ENCODE data around the gene PRKN.

The PRKN gene

DNA sequence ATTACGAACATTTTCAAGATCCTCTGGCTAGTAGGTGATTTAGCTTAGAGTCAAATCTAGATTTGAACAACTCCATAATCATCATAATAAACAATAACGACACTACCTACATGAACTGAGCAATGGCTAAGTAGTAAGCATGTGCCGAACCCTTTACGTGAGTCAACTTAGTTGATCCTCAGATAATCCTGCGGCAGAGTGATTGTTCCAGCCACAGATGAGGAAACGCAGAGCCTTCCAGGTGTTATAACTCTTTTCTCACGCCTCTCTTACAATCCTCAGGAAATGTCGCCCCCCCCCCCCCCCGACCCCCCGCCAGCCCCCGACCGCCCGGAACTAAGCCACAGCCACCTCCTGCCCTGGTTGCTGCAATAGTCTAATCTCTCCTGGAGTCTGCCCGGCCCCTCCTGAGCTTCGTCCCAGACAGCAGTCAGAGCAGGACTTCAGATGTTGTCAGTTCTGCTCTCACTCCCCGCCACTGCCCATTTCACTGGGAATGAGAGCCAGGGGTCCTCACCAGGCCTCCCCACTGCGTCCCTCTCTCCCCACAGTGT, 1312.2 kb downstream of the PRKN start:
- no peak for DNase-seq (ENCODE audit: low read depth)

GRCh38 chr6:161414707-161415106, 1312.9 kb downstream of the PRKN start:
- DNase-seq (ENCODE audit: low read depth) = no peak

GRCh38 chr6:161414180-161414579, 1313.4 kb downstream of the PRKN start:
- DNase-seq (ENCODE audit: low read depth) = no peak

GRCh38 chr6:161413355-161413771, 1314.2 kb downstream of the PRKN start:
- DNase-seq (ENCODE audit: low read depth) = no peak

- no peak for DNase-seq (ENCODE audit: low read depth)
Measured at GRCh38 chr6:161412795-161413194, 1314.8 kb downstream of the PRKN start.

DNA sequence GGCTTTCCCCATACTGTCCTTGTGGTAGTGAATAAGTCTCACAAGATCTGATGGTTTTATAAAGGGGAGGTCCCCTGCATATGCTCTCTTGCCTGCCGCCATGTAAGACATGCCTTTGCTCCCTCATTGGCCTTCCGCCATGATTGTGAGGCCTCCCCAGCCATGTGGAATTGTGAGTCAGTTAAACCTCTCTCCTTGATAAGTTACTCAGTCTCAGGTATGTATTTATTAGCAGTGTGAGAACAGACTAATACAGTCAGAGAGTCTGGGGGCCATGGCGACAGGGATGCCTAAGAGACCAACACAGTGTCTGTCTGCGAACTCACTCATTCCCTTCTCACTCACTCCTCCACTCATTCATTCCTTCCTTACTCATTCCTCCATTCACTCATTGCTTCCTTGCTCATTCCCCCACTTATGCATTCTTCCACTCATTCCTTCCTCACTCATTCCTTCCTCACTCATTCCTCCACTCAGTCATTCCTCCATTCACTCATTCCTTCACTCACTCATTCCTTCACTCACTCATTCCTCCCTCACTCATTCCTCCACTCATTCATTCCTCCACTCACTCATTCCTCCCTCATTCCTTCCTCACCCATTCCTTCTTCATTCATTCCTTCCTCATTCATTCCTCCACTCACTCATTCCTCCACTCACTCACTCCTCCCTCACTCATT, 1316.2 kb downstream of the PRKN start:
- no peak for DNase-seq (ENCODE audit: low read depth)

- no peak for DNase-seq (ENCODE audit: low read depth)
Measured at GRCh38 chr6:161410736-161411135, 1316.8 kb downstream of the PRKN start.

GRCh38 chr6:161410076-161410475, 1317.5 kb downstream of the PRKN start:
- DNase-seq (ENCODE audit: low read depth) = no peak

- DNase-seq (ENCODE audit: low read depth) = no peak
Measured at GRCh38 chr6:161409353-161409752, 1318.2 kb downstream of the PRKN start.

- no peak for DNase-seq (ENCODE audit: low read depth)
Measured at GRCh38 chr6:161408041-161408440, 1319.5 kb downstream of the PRKN start.

- DNase-seq (ENCODE audit: low read depth) = no peak
Measured at GRCh38 chr6:161407581-161407980, 1320.0 kb downstream of the PRKN start.

GRCh38 chr6:161407115-161407514, 1320.5 kb downstream of the PRKN start:
- DNase-seq (ENCODE audit: low read depth) = no peak

DNA sequence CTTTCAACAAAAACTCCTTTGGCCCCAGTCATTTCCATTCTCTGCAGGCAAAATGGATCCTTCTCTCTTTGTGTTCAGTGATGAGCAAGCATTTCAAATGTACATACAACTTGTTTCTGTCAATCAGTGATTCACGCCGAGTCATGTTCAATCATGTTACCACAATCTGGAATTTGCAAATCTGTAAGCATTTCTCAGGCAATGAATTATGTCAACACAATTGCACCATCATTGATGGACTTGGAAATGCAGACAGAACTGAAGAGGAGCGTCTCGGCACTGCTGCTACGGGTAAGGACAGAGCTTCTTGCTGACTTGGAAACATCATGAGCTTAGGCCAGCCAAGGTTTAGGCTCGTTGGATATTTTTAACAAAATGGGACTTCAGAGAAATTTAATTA, 1320.9 kb downstream of the PRKN start:
- peak; percentile 77 for DNase-seq (ENCODE audit: low read depth)

GRCh38 chr6:161405418-161405817, 1322.1 kb downstream of the PRKN start:
- DNase-seq (ENCODE audit: low read depth) = no peak

DNA sequence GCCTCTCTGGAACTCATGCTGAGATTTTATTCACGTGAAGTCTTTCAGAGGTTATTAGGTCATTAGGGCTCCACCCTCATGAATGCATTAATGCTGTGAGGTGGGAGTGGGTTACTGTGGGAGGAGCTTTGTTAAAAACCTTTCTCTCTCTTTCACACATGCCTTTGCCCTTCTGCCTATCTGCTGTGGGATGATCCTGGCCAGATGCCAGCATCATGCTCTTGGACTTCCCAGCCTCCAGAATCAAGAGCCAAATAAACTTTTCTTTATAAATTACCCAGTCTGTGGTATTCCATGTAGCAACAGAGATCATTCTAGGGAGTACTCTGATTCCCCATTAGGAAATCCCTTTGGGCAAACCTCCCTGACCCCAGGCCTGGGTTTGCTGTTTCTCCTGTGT, 1323.8 kb downstream of the PRKN start:
- DNase-seq (ENCODE audit: low read depth) = no peak

DNA sequence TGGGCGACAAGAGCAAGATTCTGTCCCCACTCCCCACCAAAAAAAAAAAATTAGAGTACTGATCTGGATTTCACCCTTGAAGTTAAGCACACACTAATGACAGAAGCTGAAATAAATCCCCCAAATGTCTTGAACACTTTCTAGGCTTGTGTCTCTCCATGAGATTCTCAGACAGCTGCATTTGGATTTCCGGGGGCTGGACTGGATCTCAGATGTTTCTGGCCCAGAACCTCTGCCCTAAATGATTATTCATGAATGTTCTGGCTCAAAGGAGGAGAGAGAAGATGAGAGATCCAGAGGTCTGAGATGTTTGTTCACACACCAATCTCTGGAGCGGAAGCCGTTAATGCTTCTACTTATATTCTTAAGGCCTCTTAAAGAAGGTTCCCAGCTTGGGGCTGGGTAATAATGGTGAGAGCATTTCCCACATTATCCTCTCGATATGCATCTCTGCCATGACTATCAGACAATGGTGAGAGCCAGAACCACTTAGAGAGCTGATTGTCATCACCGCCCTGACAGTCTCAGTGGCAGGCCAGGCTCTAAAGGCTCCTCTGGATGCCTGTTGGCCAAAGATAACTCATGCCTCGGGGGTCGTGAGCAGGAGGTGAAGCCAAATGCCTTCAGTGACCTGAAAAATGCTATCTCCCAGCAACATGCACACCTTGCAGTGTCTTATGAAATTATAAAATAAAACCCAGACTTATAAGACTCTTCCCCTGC, 1325.8 kb downstream of the PRKN start:
- DNase-seq (ENCODE audit: low read depth) = no peak

DNA sequence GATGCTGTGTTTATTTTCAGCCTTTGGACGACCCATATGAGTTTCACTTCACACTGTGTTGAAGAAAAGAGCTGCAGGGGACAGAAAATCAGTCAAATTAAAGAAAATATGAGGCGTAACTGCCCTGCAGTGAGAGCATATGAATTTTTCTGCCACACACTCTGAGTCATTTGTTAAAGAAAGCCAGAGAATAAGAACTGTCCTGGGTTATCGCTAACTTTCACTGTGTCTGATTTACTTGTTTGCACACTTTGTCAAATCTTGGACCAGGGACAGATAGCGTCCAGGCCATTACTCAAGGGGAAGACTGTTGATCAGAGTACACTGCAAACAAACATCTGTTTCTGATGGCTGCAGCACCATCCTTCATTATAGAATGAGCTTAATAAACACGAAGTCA, 1326.9 kb downstream of the PRKN start:
- DNase-seq (ENCODE audit: low read depth) = no peak

GRCh38 chr6:161396539-161396938, 1331.0 kb downstream of the PRKN start:
- DNase-seq (ENCODE audit: low read depth) = no peak

GRCh38 chr6:161395716-161396231, 1331.8 kb downstream of the PRKN start:
- DNase-seq (ENCODE audit: low read depth) = no peak

DNA sequence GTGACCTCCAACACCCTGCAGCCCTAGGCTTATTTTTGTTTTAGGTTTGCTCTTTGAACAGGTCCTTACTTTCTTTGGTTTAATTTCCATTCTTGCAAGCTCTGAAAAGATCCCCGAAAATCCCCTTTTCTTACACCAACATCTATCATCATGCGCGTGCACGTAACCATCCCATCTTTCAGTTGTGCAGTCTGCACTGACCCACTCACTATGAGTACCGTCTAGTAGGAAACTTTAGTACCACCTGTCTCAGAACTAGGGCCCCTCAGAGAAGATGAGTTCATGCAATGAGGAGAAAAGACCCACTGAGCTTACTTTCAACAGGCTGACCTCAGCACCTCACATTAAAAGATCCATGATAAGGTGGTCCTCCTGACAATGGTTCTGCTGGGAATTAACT, 1333.1 kb downstream of the PRKN start:
- no peak for DNase-seq (ENCODE audit: low read depth)

- peak; percentile 90 for DNase-seq (ENCODE audit: low read depth)
Measured at GRCh38 chr6:161393839-161394364, 1333.7 kb downstream of the PRKN start.

- no peak for DNase-seq (ENCODE audit: low read depth)
Measured at GRCh38 chr6:161393292-161393691, 1334.3 kb downstream of the PRKN start.

DNA sequence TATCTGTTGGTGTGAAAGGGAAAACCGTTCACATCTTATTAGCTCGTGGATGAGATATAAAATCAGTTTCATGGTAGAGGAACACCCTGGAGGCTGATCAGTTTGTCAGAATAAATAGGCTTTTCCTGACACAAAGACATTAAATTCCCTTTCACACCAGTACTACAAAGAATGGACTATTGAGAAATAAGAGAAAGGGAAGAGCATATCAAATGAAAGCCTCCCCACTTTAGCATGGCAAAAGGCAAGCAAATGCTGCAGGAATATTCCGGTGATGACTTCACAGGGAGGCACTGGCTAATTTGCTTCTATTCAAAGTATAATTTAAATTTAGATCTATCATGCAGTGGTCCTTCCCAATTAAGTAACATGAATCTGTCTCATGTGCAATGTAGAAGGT, 1337.8 kb downstream of the PRKN start:
- DNase-seq (ENCODE audit: low read depth) = no peak

Data from non-pigmented ciliary epithelial cell (primary cell).